Psoas muscle (tissue), 8 donors: ENCODE results near the gene GHITM. TPM values are rescaled to one million over a fixed set of nuclear protein-coding genes. Genes with fewer than 3 reads are reported as not detected.

ENCODE experiments used
- ATAC-seq, 4 donors: fragments of 200-7000 bp; cut with Tn5 transposase; one replicate each; pipeline ENCODE4 v1.9.1; 2020; ENCODE audit warnings: moderate library complexity in 3 of 4, mild to moderate bottlenecking in 2 of 4
- DNase-seq, 2 donors: peaks; one replicate each; pipeline ENCODE4 v3.0.0-alpha.2; 2020
- H3K27ac ChIP-seq: fragments of 200-600 bp; one replicate; pipeline ENCODE4 v1.8.0; 2022
- H3K27me3 ChIP-seq, 3 donors: fragments of 200-600 bp in 1 of 3; one replicate each; pipeline versions ENCODE4 v1.6.1 to v1.8.0; 2013 to 2022; ENCODE audit warnings: low read length in 2 of 3, mild to moderate bottlenecking in 2 of 3, moderate library complexity in 1 of 3; ENCODE audit not compliant: insufficient read depth in 3 of 3
- H3K36me3 ChIP-seq, 2 donors: fragments of 200-600 bp in 1 of 2; one replicate each; pipeline versions ENCODE4 v1.6.1 to v1.8.0; 2013 to 2022; ENCODE audit warnings: low read depth in 1 of 2, mild to moderate bottlenecking in 1 of 2, moderate library complexity in 1 of 2; ENCODE audit not compliant: insufficient read depth in 1 of 2
- H3K4me1 ChIP-seq: fragments of 200-600 bp; one replicate; pipeline ENCODE4 v1.8.0; 2022
- H3K4me3 ChIP-seq: fragments of 200-600 bp; one replicate; pipeline ENCODE4 v1.8.0; 2022; ENCODE audit warnings: mild to moderate bottlenecking
- H3K9me3 ChIP-seq: fragments of 200-600 bp; one replicate; pipeline ENCODE4 v1.8.0; 2022
- WGBS, 3 donors: extraction: QIAGEN DNeasy Blood & Tissue Kit; methylation state at CpG; one replicate each; pipeline versions ENCODE4 v1.1.6 to v1.1.7; 2013; 5-methylcytosine and 5-hydroxymethylcytosine counted together
- intact Hi-C, 2 donors: fragments of 100-400 bp; cut with DNase I; formaldehyde crosslinking; loops; one replicate each; pipeline versions ENCODE4 v1.11.0 to v1.14.2; 2022
- polyA plus RNA-seq, 3 donors: library from polyadenylated mRNA; stranded (reverse); fragments of 200-250 nt; gene quantifications; one replicate each; pipeline ENCODE4 v1.2.3, GENCODE V29; 2013
- total RNA-seq, 4 donors: library from RNA; stranded (reverse); fragmentation: NEBNext Ultra II Directional in 2 of 4; extraction: Animal tissue kit (Norgen Biotek cat#: 25700) in 2 of 4; gene quantifications; one replicate each; pipeline versions ENCODE4 v1.2.1 to v1.2.4, GENCODE V29; 2021 to 2023
- TF ChIP-seq, protein P1 (sequence below): fragments of 200-600 bp; IDR thresholded peaks from one replicate; pipeline ENCODE4 v1.8.0; 2022; ENCODE audit warnings: antibody characterized with exemption
- donor health status: healthy with polysubstance abuse.
- donor health status: DM: no; HTN: no; CAD: no; lungs with moderate emphysema.
- donor health status: Bipolar disorder and iron deficiency.
- donor health status: healthy.
- donor health status: DM: yes; HTN: yes; CAD: no.
- donor health status: DM: no; HTN: no; CAD: no.
- donor health status: DM: no; HTN: no; CAD: no.
- donor health status: DM: yes; HTN: yes; CAD: no.

The GHITM gene
- total and polyA plus RNA-seq, 7 donors, result 230 to 633 (median 265) TPM

GRCh38 chr10:84135836-84136235 is 3.5 kb upstream of the GHITM start:
- H3K9me3 ChIP-seq, result no peaks in the 10 kb centered on the region
- 61 to 63% (median 63%) methylated on average over 2 of the region's 2 CpGs for WGBS, 3 donors
- DNase-seq (no peak), ATAC-seq (no peak)
- peaks cover 0 to 5% (median 2%) of the 10 kb centered on the region in 3 donors for H3K27me3 ChIP-seq
- H3K36me3 ChIP-seq, result no peaks in the 10 kb centered on the region
- H3K4me1 ChIP-seq, result peaks cover 7% of the 10 kb centered on the region
- no peak overlapping the region for H3K27ac ChIP-seq
- intact Hi-C loops, result loop anchor here in 1 of 2 donors (5.0 kb wide), 1 partner anchor 191 kb away; the partner anchor contains the start of gene CCSER2
- TF ChIP-seq, protein P1, sequence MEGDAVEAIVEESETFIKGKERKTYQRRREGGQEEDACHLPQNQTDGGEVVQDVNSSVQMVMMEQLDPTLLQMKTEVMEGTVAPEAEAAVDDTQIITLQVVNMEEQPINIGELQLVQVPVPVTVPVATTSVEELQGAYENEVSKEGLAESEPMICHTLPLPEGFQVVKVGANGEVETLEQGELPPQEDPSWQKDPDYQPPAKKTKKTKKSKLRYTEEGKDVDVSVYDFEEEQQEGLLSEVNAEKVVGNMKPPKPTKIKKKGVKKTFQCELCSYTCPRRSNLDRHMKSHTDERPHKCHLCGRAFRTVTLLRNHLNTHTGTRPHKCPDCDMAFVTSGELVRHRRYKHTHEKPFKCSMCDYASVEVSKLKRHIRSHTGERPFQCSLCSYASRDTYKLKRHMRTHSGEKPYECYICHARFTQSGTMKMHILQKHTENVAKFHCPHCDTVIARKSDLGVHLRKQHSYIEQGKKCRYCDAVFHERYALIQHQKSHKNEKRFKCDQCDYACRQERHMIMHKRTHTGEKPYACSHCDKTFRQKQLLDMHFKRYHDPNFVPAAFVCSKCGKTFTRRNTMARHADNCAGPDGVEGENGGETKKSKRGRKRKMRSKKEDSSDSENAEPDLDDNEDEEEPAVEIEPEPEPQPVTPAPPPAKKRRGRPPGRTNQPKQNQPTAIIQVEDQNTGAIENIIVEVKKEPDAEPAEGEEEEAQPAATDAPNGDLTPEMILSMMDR, result no peak
- H3K4me3 ChIP-seq, result no peak overlapping the region

DNA sequence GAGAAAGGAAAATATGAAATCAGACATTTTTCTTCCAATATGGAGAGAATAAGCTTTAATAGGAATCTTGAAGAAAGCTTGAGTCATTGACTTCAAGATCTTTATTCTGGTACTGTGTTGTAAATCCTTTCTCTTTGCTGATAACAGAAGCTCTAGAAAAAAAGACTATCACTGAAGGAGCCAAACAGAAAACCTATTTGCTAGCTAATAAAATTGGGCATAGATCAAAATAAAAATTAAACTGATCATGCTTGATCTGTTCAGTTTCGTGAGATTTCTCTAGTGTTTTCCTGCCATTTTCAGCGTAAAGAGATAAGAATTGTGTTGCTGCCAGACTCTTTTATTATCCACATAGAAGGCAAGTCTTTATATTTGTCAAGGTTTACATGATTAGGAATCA is 1.5 kb upstream of the GHITM start:
- intact Hi-C loops, result loop anchor here in 1 of 2 donors (5.0 kb wide), 1 partner anchor 189 kb away; the partner anchor contains the start of gene CCSER2
- 98 to 99% (median 99%) methylated on average over 2 of the region's 2 CpGs for WGBS, 3 donors
- no peak overlapping the region for H3K4me3 ChIP-seq
- no peak overlapping the region for H3K27ac ChIP-seq
- no peaks in the 10 kb centered on the region for H3K9me3 ChIP-seq
- H3K27me3 ChIP-seq, result peaks cover 0 to 4% (median 0%) of the 10 kb centered on the region in 3 donors
- peaks cover 0 to 18% of the 10 kb centered on the region in 2 donors for H3K36me3 ChIP-seq
- ATAC-seq (no peak), DNase-seq (no peak)
- TF ChIP-seq, protein P1, result no peak
- H3K4me1 ChIP-seq, result peaks cover 25% of the 10 kb centered on the region

GRCh38 chr10:84138478-84139125 is 707 bp upstream of the GHITM start:
- DNase-seq (peak in 1 of 2 donors; percentile 57), ATAC-seq (peak in 1 of 4 donors; percentile 9)
- no peaks in the 10 kb centered on the region for H3K9me3 ChIP-seq
- intact Hi-C loops, result loop anchor here in 1 of 2 donors (5.0 kb wide), 1 partner anchor 189 kb away; the partner anchor contains the start of gene CCSER2
- H3K4me1 ChIP-seq, result peaks cover 25% of the 10 kb centered on the region
- H3K36me3 ChIP-seq, result peaks cover 5 to 26% of the 10 kb centered on the region in 2 donors
- peak overlapping the region; percentile 97 for H3K4me3 ChIP-seq
- H3K27me3 ChIP-seq, result no peaks in the 10 kb centered on the region
- TF ChIP-seq, protein P1, result no peak
- 69 to 79% (median 74%) methylated on average over 20 of the region's 20 CpGs for whole genome bisulfite sequencing, 3 donors
- H3K27ac ChIP-seq, result peak overlapping the region; percentile 99

GRCh38 chr10:84140036-84140379 is 699 bp downstream of the GHITM start:
- ATAC-seq, result peak; percentile 40 to 64 (median 54)
- H3K9me3 ChIP-seq, result no peaks in the 10 kb centered on the region
- H3K4me1 ChIP-seq, result peaks cover 25% of the 10 kb centered on the region
- peak overlapping the region; percentile 97 for H3K4me3 ChIP-seq
- intact Hi-C loops, result no loop called here
- H3K27ac ChIP-seq, result peak overlapping the region; percentile 99
- WGBS, 3 donors, result 3 to 6% (median 4%) methylated on average over 12 of the region's 12 CpGs
- peaks cover 8 to 40% of the 10 kb centered on the region in 2 donors for H3K36me3 ChIP-seq
- DNase-seq, result peak; percentile 26 to 53
- TF ChIP-seq, protein P1, result no peak
- no peaks in the 10 kb centered on the region for H3K27me3 ChIP-seq

- no peaks in the 10 kb centered on the region for H3K9me3 ChIP-seq
- no peaks in the 10 kb centered on the region for H3K27me3 ChIP-seq
- H3K4me1 ChIP-seq, result peaks cover 3% of the 10 kb centered on the region
- TF ChIP-seq, protein P1, result no peak
- ATAC-seq, result no peak
- no peak for DNase-seq
- peaks cover 23 to 100% of the 10 kb centered on the region in 2 donors for H3K36me3 ChIP-seq
- H3K27ac ChIP-seq, result no peak overlapping the region
- intact Hi-C loops, result no loop called here
- H3K4me3 ChIP-seq, result no peak overlapping the region
Observed at GRCh38 chr10:84147347-84147746, 8.0 kb downstream of the GHITM start.
